T-helper 17 cell (primary cell): ENCODE measurements around the gene IRF1. TPM values are rescaled to one million over a fixed set of nuclear protein-coding genes. Genes with fewer than 3 reads are reported as not detected.

Experiments used
- ATAC-seq: fragments of 150-1000 bp; cut with Tn5 transposase; 2 replicates; pipeline ENCODE4 v1.10.0; 2021; ENCODE audit warnings: mild to moderate bottlenecking, moderate library complexity
- DNase-seq, 3 donors: peaks; one replicate each; pipeline versions ENCODE4 v3.0.0 to v3.0.0-alpha.2; 2020 to 2021
- H3K9me3 ChIP-seq: one replicate; pipeline ENCODE4 v1.7.0; 2013; ENCODE audit warnings: low read length, mild to moderate bottlenecking; ENCODE audit not compliant: control insufficient read depth, poor library complexity, severe bottlenecking
- H3K27ac Mint-ChIP-seq: one replicate; pipeline ENCODE4 v1.8.0; 2022; ENCODE audit warnings: mild to moderate bottlenecking, moderate library complexity, mixed read lengths
- H3K27me3 Mint-ChIP-seq: one replicate; pipeline ENCODE4 v1.8.0; 2022; ENCODE audit warnings: mixed read lengths
- H3K36me3 Mint-ChIP-seq: one replicate; pipeline ENCODE4 v1.8.0; 2022; ENCODE audit warnings: low read depth, mixed read lengths
- H3K4me1 Mint-ChIP-seq: one replicate; pipeline ENCODE4 v1.8.0; 2022; ENCODE audit warnings: mild to moderate bottlenecking, mixed read lengths
- H3K4me3 Mint-ChIP-seq: one replicate; pipeline ENCODE4 v1.8.0; 2022; ENCODE audit warnings: mild to moderate bottlenecking, moderate library complexity, mixed read lengths
- total RNA-seq, 4 donors: library from RNA in 2 of 4; stranded (reverse) in 2 of 4; gene quantifications; one replicate each; pipeline ENCODE4 v1.2.3 and lab custom pipeline; 2022 to 2026

The IRF1 gene
- total RNA-seq, 2 donors from 2014 or later: 590 to 639 TPM

GRCh38 chr5:132472431-132472830 lies 18.1 kb downstream of the IRF1 start:
- peak in 1 of 3 donors; percentile 4 for DNase-seq
- Mint-ChIP-seq H3K4me1 (peaks cover 73% of the 10 kb centered on the region), H3K36me3 (no peaks in the 10 kb centered on the region)

GRCh38 chr5:132471944-132472343 lies 18.6 kb downstream of the IRF1 start:
- ATAC-seq (no peak), DNase-seq (peak in 2 of 3 donors; percentile 3 to 7)
- no peaks in the 10 kb centered on the region for H3K9me3 ChIP-seq
- H3K4me1 Mint-ChIP-seq: peaks cover 76% of the 10 kb centered on the region
- no peaks in the 10 kb centered on the region for H3K27me3 Mint-ChIP-seq
- peak overlapping the region; percentile 100 for H3K27ac Mint-ChIP-seq
- H3K4me3 Mint-ChIP-seq: peak overlapping the region; percentile 55
- no peaks in the 10 kb centered on the region for H3K36me3 Mint-ChIP-seq

More at GRCh38 chr5:132472431-132472830, 18.1 kb downstream of the IRF1 start:
- ATAC-seq: no peak
- no peaks in the 10 kb centered on the region for H3K9me3 ChIP-seq
- Mint-ChIP-seq H3K27ac (peak overlapping the region; percentile 100), H3K4me3 (peak overlapping the region; percentile 55), H3K27me3 (no peaks in the 10 kb centered on the region)

GRCh38 chr5:132471151-132471907 lies 19.2 kb downstream of the IRF1 start:
- Mint-ChIP-seq H3K4me3 (peak overlapping the region; percentile 81), H3K27ac (peak overlapping the region; percentile 100), H3K27me3 (no peaks in the 10 kb centered on the region), H3K36me3 (no peaks in the 10 kb centered on the region), H3K4me1 (peaks cover 76% of the 10 kb centered on the region)
- ATAC-seq: no peak
- H3K9me3 ChIP-seq: no peaks in the 10 kb centered on the region
- DNase-seq: peak in 2 of 3 donors; percentile 4 to 7

GRCh38 chr5:132470596-132470995 lies 20.0 kb downstream of the IRF1 start:
- no peaks in the 10 kb centered on the region for H3K9me3 ChIP-seq
- H3K4me3 Mint-ChIP-seq: peak overlapping the region; percentile 81
- ATAC-seq: no peak
- peaks cover 78% of the 10 kb centered on the region for H3K4me1 Mint-ChIP-seq
- H3K36me3 Mint-ChIP-seq: no peaks in the 10 kb centered on the region
- peak in 2 of 3 donors; percentile 4 to 8 for DNase-seq
- no peaks in the 10 kb centered on the region for H3K27me3 Mint-ChIP-seq
- H3K27ac Mint-ChIP-seq: peak overlapping the region; percentile 100

GRCh38 chr5:132470010-132470392 lies 20.6 kb downstream of the IRF1 start:
- DNase-seq (peak in 1 of 3 donors; percentile 7), ATAC-seq (no peak)
- no peaks in the 10 kb centered on the region for H3K36me3 Mint-ChIP-seq
- H3K4me3 Mint-ChIP-seq: peak overlapping the region; percentile 50
- H3K9me3 ChIP-seq: no peaks in the 10 kb centered on the region
- H3K27ac Mint-ChIP-seq: peak overlapping the region; percentile 100
- H3K27me3 Mint-ChIP-seq: no peaks in the 10 kb centered on the region
- H3K4me1 Mint-ChIP-seq: peaks cover 80% of the 10 kb centered on the region

- peak overlapping the region; percentile 100 for H3K27ac Mint-ChIP-seq
- H3K4me3 Mint-ChIP-seq: peak overlapping the region; percentile 64
- no peaks in the 10 kb centered on the region for H3K9me3 ChIP-seq
- no peaks in the 10 kb centered on the region for H3K27me3 Mint-ChIP-seq
- ATAC-seq (no peak), DNase-seq (peak in 1 of 3 donors; percentile 4)
- H3K36me3 Mint-ChIP-seq: no peaks in the 10 kb centered on the region
- peaks cover 80% of the 10 kb centered on the region for H3K4me1 Mint-ChIP-seq
Measured at GRCh38 chr5:132469380-132470009, 21.1 kb downstream of the IRF1 start.

- ATAC-seq (no peak), DNase-seq (peak in 1 of 3 donors; percentile 1)
- peak overlapping the region; percentile 100 for H3K27ac Mint-ChIP-seq
- peaks cover 81% of the 10 kb centered on the region for H3K4me1 Mint-ChIP-seq
- peak overlapping the region; percentile 64 for H3K4me3 Mint-ChIP-seq
- H3K9me3 ChIP-seq: no peaks in the 10 kb centered on the region
- H3K36me3 Mint-ChIP-seq: no peaks in the 10 kb centered on the region
- H3K27me3 Mint-ChIP-seq: no peaks in the 10 kb centered on the region
Measured at GRCh38 chr5:132468656-132469379, 21.8 kb downstream of the IRF1 start.

- H3K4me1 Mint-ChIP-seq: peaks cover 85% of the 10 kb centered on the region
- H3K27me3 Mint-ChIP-seq: no peaks in the 10 kb centered on the region
- no peaks in the 10 kb centered on the region for H3K36me3 Mint-ChIP-seq
- H3K9me3 ChIP-seq: no peaks in the 10 kb centered on the region
- peak overlapping the region; percentile 85 for H3K4me3 Mint-ChIP-seq
- DNase-seq (peak in 1 of 3 donors; percentile 3), ATAC-seq (no peak)
- H3K27ac Mint-ChIP-seq: peak overlapping the region; percentile 100
Measured at GRCh38 chr5:132467287-132467984, 23.1 kb downstream of the IRF1 start.

GRCh38 chr5:132466433-132467286 lies 23.9 kb downstream of the IRF1 start:
- ATAC-seq (peak; percentile 69), DNase-seq (peak in 2 of 3 donors; percentile 47 to 58)
- Mint-ChIP-seq H3K4me1 (peaks cover 87% of the 10 kb centered on the region), H3K27ac (peak overlapping the region; percentile 100), H3K36me3 (peaks cover 3% of the 10 kb centered on the region), H3K4me3 (peak overlapping the region; percentile 85), H3K27me3 (no peaks in the 10 kb centered on the region)
- H3K9me3 ChIP-seq: no peaks in the 10 kb centered on the region

- no peaks in the 10 kb centered on the region for H3K9me3 ChIP-seq
- H3K4me1 Mint-ChIP-seq: peaks cover 86% of the 10 kb centered on the region
- peak overlapping the region; percentile 100 for H3K27ac Mint-ChIP-seq
- DNase-seq (peak in 1 of 3 donors; percentile 7), ATAC-seq (no peak)
- peak overlapping the region; percentile 85 for H3K4me3 Mint-ChIP-seq
- no peaks in the 10 kb centered on the region for H3K27me3 Mint-ChIP-seq
- H3K36me3 Mint-ChIP-seq: peaks cover 3% of the 10 kb centered on the region
Measured at GRCh38 chr5:132465059-132465707, 25.4 kb downstream of the IRF1 start.

GRCh38 chr5:132464156-132464939 lies 26.2 kb downstream of the IRF1 start:
- H3K4me3 Mint-ChIP-seq: peak overlapping the region; percentile 85
- H3K27ac Mint-ChIP-seq: peak overlapping the region; percentile 100
- DNase-seq (peak in 1 of 3 donors; percentile 12), ATAC-seq (peak; percentile 21)
- H3K27me3 Mint-ChIP-seq: no peaks in the 10 kb centered on the region
- peaks cover 83% of the 10 kb centered on the region for H3K4me1 Mint-ChIP-seq
- peaks cover 3% of the 10 kb centered on the region for H3K36me3 Mint-ChIP-seq
- H3K9me3 ChIP-seq: no peaks in the 10 kb centered on the region
